ENCODE results near the gene JPT1.
A peak's percentile ranks its signal among the peaks of the same experiment; 100 is the strongest.

The JPT1 gene

GRCh38 chr17:75154195-75155106 is at the start of gene JPT1 (continued):
- no peak for TF ChIP-seq ZNF302 (tag by site-specific recombination; IDR thresholded peaks at IDR 0.05; ENCODE audit: low read depth)
- TF ChIP-seq INSM2 (tag by site-specific recombination; IDR thresholded peaks at IDR 0.05) = no peak
- TF ChIP-seq OVOL3 (tag by site-specific recombination; IDR thresholded peaks at IDR 0.05) = no peak
- TF ChIP-seq ZBTB10 (tag by site-specific recombination; IDR thresholded peaks at IDR 0.05) = 0 out of 2 replicates have a peak, but pooled peaks have one; percentile 17
- TF ChIP-seq ZNF785 (tag by site-specific recombination; IDR thresholded peaks at IDR 0.05) = no peak
- TF ChIP-seq ZNF521 (tag by site-specific recombination; IDR thresholded peaks at IDR 0.05) = no peak
- TF ChIP-seq ZBTB17 (tag by site-specific recombination; IDR thresholded peaks at IDR 0.05) = peak; percentile 62; the same call in 1 of the 2 replicates
- no peak for TF ChIP-seq ZNF19 (tag by site-specific recombination; IDR thresholded peaks at IDR 0.05; ENCODE audit: low read depth)
- TF ChIP-seq ZBTB6 (tag by site-specific recombination; IDR thresholded peaks at IDR 0.05) = peak; percentile 31; the same call in 1 of the 2 replicates
- TF ChIP-seq ZNF114 (tag by site-specific recombination; IDR thresholded peaks at IDR 0.05) = no peak
- TF ChIP-seq ZFHX2 (tag by site-specific recombination; conservative IDR thresholded peaks at IDR 0.05) = no peak; the same call in 1 of the 2 replicates
- no peak for TF ChIP-seq ZNF513 (tag by site-specific recombination; IDR thresholded peaks at IDR 0.05)
- TF ChIP-seq ZNF311 (tag by site-specific recombination; IDR thresholded peaks at IDR 0.05; ENCODE audit: borderline replicate concordance) = no peak
- TF ChIP-seq ZBTB20 (tag by site-specific recombination; IDR thresholded peaks at IDR 0.05) = 0 out of 2 replicates have a peak, but pooled peaks have one; percentile 12
- peak; percentile 72 for TF ChIP-seq KLF16 (tag by site-specific recombination; IDR thresholded peaks at IDR 0.05)
- peak; percentile 51; the same call in 1 of the 2 replicates for TF ChIP-seq IKZF3 (tag by site-specific recombination; IDR thresholded peaks at IDR 0.05)

- no peaks in the 10 kb centered on the region for H3K9me3 ChIP-seq (ENCODE audit: control insufficient read depth, insufficient read depth, low read depth, low read length)
- no peaks in the 10 kb centered on the region; a peak in 1 of 3 replicates for H3K36me3 ChIP-seq (ENCODE audit: control insufficient read depth in 2 of 2, insufficient read depth in 1 of 2, low read length in 2 of 2)
- no peak overlapping the region for H3K4me3 ChIP-seq (ENCODE audit: low read depth, low read length)
- H3K4me1 ChIP-seq (ENCODE audit: control insufficient read depth, insufficient read depth, low read length) = no peaks in the 10 kb centered on the region
- POLR2A ChIA-PET = no interaction called here
- CTCF ChIA-PET = interaction anchor here (0.6 to 8.6 kb wide), 17 partner anchors 9 to 409 kb away, joined by 3 to 149 read pairs (median 6); partner anchors contain the start of genes MIF4GD and NT5C
- no peak overlapping the region for H3K27ac ChIP-seq (ENCODE audit: extremely low read depth, low read depth, low read length)
- TF ChIP-seq SETDB1 (IDR thresholded peaks at IDR 0.05; ENCODE audit: insufficient read length, low read length) = no peak
- TF ChIP-seq ZSCAN30 (tag by site-specific recombination; IDR thresholded peaks at IDR 0.05) = no peak
- TF ChIP-seq ZNF626 (tag by site-specific recombination; IDR thresholded peaks at IDR 0.05) = no peak
- TF ChIP-seq GLIS1 (tag by site-specific recombination; IDR thresholded peaks at IDR 0.05) = no peak
- TF ChIP-seq ZNF707 (tag by site-specific recombination; IDR thresholded peaks at IDR 0.05) = no peak
- no peak for TF ChIP-seq BCL11A (tag by site-specific recombination; IDR thresholded peaks at IDR 0.05; ENCODE audit: low read depth)
- TF ChIP-seq CTCF (tag by site-specific recombination; IDR thresholded peaks at IDR 0.05) = no peak
Measured at GRCh38 chr17:75199886-75200618, 45.7 kb upstream of the JPT1 start.

Measured in HEK293 (cell line).